CD14-positive monocyte (primary cell): Measurements from ENCODE around the gene TRIM44. TPM values are rescaled to one million over a fixed set of nuclear protein-coding genes. Genes with fewer than 3 reads are reported as not detected.

Experiments used
- DNase-seq, 3 donors: peaks; one replicate each; pipeline ENCODE4 v3.0.0-alpha.2; 2011 to 2022
- H2AFZ ChIP-seq: 2 replicates; pipeline ENCODE4 v1.6.0; 2012; ENCODE audit warnings: mild to moderate bottlenecking, low read depth, low read length, inconsistent platforms; ENCODE audit not compliant: insufficient read depth, poor library complexity, severe bottlenecking
- H3K27ac ChIP-seq, 2 donors: 1 replicate in 1 of 2; 2 replicates in 1 of 2; pipeline ENCODE4 v1.5.1; 2012 to 2013; ENCODE audit warnings: low read length in 2 of 2, control low read depth in 1 of 2, inconsistent platforms in 1 of 2, low read depth in 1 of 2, mild to moderate bottlenecking in 1 of 2
- H3K27me3 ChIP-seq, 2 donors: one replicate each; pipeline versions ENCODE4 v1.6.0 to v1.6.1; 2011 to 2013; ENCODE audit warnings: low read length in 2 of 2; ENCODE audit not compliant: control insufficient read depth in 2 of 2, insufficient read depth in 2 of 2
- H3K36me3 ChIP-seq, 2 donors: replicated peaks in 1 of 2; 1 replicate in 1 of 2; 2 replicates in 1 of 2; pipeline versions ENCODE4 v1.5.1 to v1.6.1; 2012 to 2013; ENCODE audit warnings: low read length in 2 of 2, control low read depth in 1 of 2, inconsistent platforms in 1 of 2, mild to moderate bottlenecking in 1 of 2; ENCODE audit not compliant: insufficient read depth in 2 of 2, control insufficient read depth in 1 of 2
- H3K4me1 ChIP-seq, 2 donors: 1 replicate in 1 of 2; 2 replicates in 1 of 2; pipeline versions ENCODE4 v1.5.1 to v1.6.1; 2012 to 2013; ENCODE audit warnings: low read length in 2 of 2, control low read depth in 1 of 2, inconsistent platforms in 1 of 2, mild to moderate bottlenecking in 1 of 2, moderate library complexity in 1 of 2; ENCODE audit not compliant: insufficient read depth in 2 of 2, control insufficient read depth in 1 of 2
- H3K4me2 ChIP-seq: replicated peaks from 2 replicates; pipeline ENCODE3; 2012; ENCODE audit warnings: low read length, moderate library complexity, mild to moderate bottlenecking; ENCODE audit not compliant: poor library complexity, severe bottlenecking; ENCODE audit errors: extremely low read depth
- H3K4me3 ChIP-seq, 3 experiments: fragments of 200-600 bp in 1 of 3; sonication (generic) in 1 of 3; replicated peaks in 1 of 3; 1 replicate in 2 of 3; 2 replicates in 1 of 3; pipeline ENCODE4 v1.5.1; 2011 to 2013; ENCODE audit warnings: low read length in 3 of 3, mild to moderate bottlenecking in 3 of 3, control low read depth in 2 of 3, low read depth in 2 of 3, inconsistent platforms in 1 of 3, moderate library complexity in 1 of 3
- H3K79me2 ChIP-seq: 2 replicates; pipeline ENCODE4 v1.6.0; 2012; ENCODE audit warnings: mild to moderate bottlenecking, control low read depth, inconsistent platforms, low read length, moderate library complexity; ENCODE audit not compliant: insufficient read depth
- H3K9ac ChIP-seq: 2 replicates; pipeline ENCODE4 v1.6.0; 2017; ENCODE audit warnings: low read length, mild to moderate bottlenecking; ENCODE audit not compliant: insufficient read depth, poor library complexity, severe bottlenecking
- H3K9me3 ChIP-seq, 2 donors: replicated peaks in 1 of 2; 1 replicate in 1 of 2; 2 replicates in 1 of 2; pipeline versions ENCODE4 v1.5.1 to v1.6.1; 2012 to 2013; ENCODE audit warnings: low read length in 2 of 2, control low read depth in 1 of 2; ENCODE audit not compliant: control insufficient read depth in 1 of 2, insufficient read depth in 1 of 2
- H4K20me1 ChIP-seq: 2 replicates; pipeline ENCODE4 v1.6.0; 2012; ENCODE audit warnings: mild to moderate bottlenecking, low read length, control low read depth, moderate library complexity; ENCODE audit not compliant: insufficient read depth
- H3K27ac Mint-ChIP-seq, 7 donors: one replicate each; pipeline ENCODE4 v1.8.0; 2020; ENCODE audit warnings: mild to moderate bottlenecking in 7 of 7, mixed read lengths in 7 of 7, moderate library complexity in 6 of 7, inconsistent platforms in 2 of 7
- H3K27me3 Mint-ChIP-seq, 3 donors: one replicate each; pipeline ENCODE4 v1.8.0; 2021 to 2022; ENCODE audit warnings: low read depth in 3 of 3, mild to moderate bottlenecking in 3 of 3, mixed read lengths in 3 of 3, moderate library complexity in 3 of 3, inconsistent platforms in 1 of 3
- H3K36me3 Mint-ChIP-seq, 2 donors: one replicate each; pipeline ENCODE4 v1.8.0; 2020; ENCODE audit warnings: mixed read lengths in 2 of 2, inconsistent platforms in 1 of 2, mild to moderate bottlenecking in 1 of 2
- H3K4me1 Mint-ChIP-seq: one replicate; pipeline ENCODE4 v1.8.0; 2020; ENCODE audit warnings: mild to moderate bottlenecking, mixed read lengths
- H3K4me3 Mint-ChIP-seq, 2 donors: one replicate each; pipeline ENCODE4 v1.8.0; 2020; ENCODE audit warnings: mild to moderate bottlenecking in 2 of 2, mixed read lengths in 2 of 2, moderate library complexity in 1 of 2
- H3K9me3 Mint-ChIP-seq, 7 donors: one replicate each; pipeline ENCODE4 v1.8.0; 2020 to 2022; ENCODE audit warnings: mixed read lengths in 7 of 7, mild to moderate bottlenecking in 6 of 7, moderate library complexity in 6 of 7, inconsistent platforms in 2 of 7
- CTCF ChIP-seq: fragments of 200-600 bp; IDR thresholded peaks from one replicate; pipeline ENCODE4 v1.8.0; 2022; ENCODE audit warnings: antibody characterized with exemption, mild to moderate bottlenecking
- WGBS: methylation state at CpG from one replicate; pipeline ENCODE4 v1.1.5; 2013; ENCODE audit warnings: missing lambda C conversion rate; ENCODE audit not compliant: insufficient coverage; 5-methylcytosine and 5-hydroxymethylcytosine counted together
- intact Hi-C, 2 donors: fragments of 100-400 bp; cut with micrococcal nuclease; formaldehyde crosslinking; loops; one replicate each; pipeline versions ENCODE4 v1.15.0 to v1.15.1; 2023
- polyA plus RNA-seq, 3 donors: library from polyadenylated mRNA; depleted of rRNA in 1 of 3; unstranded in 2 of 3; stranded (reverse) in 1 of 3; fragments of 300-500 nt in 2 of 3; fragments of >200 nt in 1 of 3; fragmentation: Illumina TruSeq in 2 of 3; gene quantifications; 1 replicate in 2 of 3; 2 replicates in 1 of 3; pipeline ENCODE4 v1.2.3, GENCODE V29; 2012 to 2021

Gene TRIM44
- polyA plus RNA-seq, 3 donors, result 25.3 to 47.1 (median 45.9) TPM

GRCh38 chr11:35615921-35616900 lies 46.4 kb upstream of the TRIM44 start:
- Histone ChIP-seq H3K4me3 (no peak overlapping the region), H3K79me2 (no peaks in the 10 kb centered on the region), H3K27me3 (peaks cover 49 to 51% of the 10 kb centered on the region in 2 donors), H4K20me1 (no peaks in the 10 kb centered on the region), H3K27ac (no peak overlapping the region), H3K4me2 (no peak overlapping the region), H3K9me3 (peaks cover 0 to 12% of the 10 kb centered on the region in 2 donors), H3K4me1 (peaks cover 17 to 26% of the 10 kb centered on the region in 2 donors), H3K36me3 (no peaks in the 10 kb centered on the region), H2AFZ (no peak overlapping the region), H3K9ac (no peak overlapping the region)
- Mint-ChIP-seq H3K9me3 (peaks cover 0 to 10% (median 7%) of the 10 kb centered on the region in 7 donors), H3K4me1 (peaks cover 17% of the 10 kb centered on the region), H3K4me3 (peak overlapping the region in 1 of 2 donors; percentile 94), H3K27me3 (peaks cover 39 to 56% (median 54%) of the 10 kb centered on the region in 3 donors), H3K27ac (no peak overlapping the region), H3K36me3 (peaks cover 0 to 8% of the 10 kb centered on the region in 2 donors)
- WGBS, result no CpG with 5 or more reads among the region's 8 CpGs
- peak; percentile 91 for TF ChIP-seq CTCF
- DNase-seq, result peak; percentile 38 to 59 (median 59)
- intact Hi-C loops, result loop anchor here (2.0 to 10.0 kb wide), 5 partner anchors 199 to 869 kb away; no protein-coding TSS in a partner anchor

GRCh38 chr11:35617316-35617686 lies 45.3 kb upstream of the TRIM44 start:
- H3K36me3 ChIP-seq, result no peaks in the 10 kb centered on the region

More at GRCh38 chr11:35617316-35617686, 45.3 kb upstream of the TRIM44 start:
- Histone ChIP-seq H2AFZ (no peak overlapping the region), H3K27ac (no peak overlapping the region), H3K9me3 (peaks cover 0 to 17% of the 10 kb centered on the region in 2 donors), H3K4me3 (peak overlapping the region in 1 of 3 experiments; percentile 73), H3K9ac (no peak overlapping the region), H3K27me3 (peaks cover 60% of the 10 kb centered on the region in 2 donors), H4K20me1 (no peaks in the 10 kb centered on the region), H3K4me1 (peaks cover 17 to 26% of the 10 kb centered on the region in 2 donors), H3K79me2 (no peaks in the 10 kb centered on the region), H3K4me2 (peak overlapping the region; percentile 83)
- TF ChIP-seq CTCF, result no peak
- DNase-seq, result no peak
- intact Hi-C loops, result loop anchor here (2.0 to 10.0 kb wide), 5 partner anchors 198 to 868 kb away; no protein-coding TSS in a partner anchor
- H3K4me3 Mint-ChIP-seq, result peak overlapping the region; percentile 76 to 94
- peaks cover 0 to 8% of the 10 kb centered on the region in 2 donors for H3K36me3 Mint-ChIP-seq
- H3K9me3 Mint-ChIP-seq, result peaks cover 0 to 12% (median 9%) of the 10 kb centered on the region in 7 donors
- WGBS, result 63% methylated on average over 3 of the region's 7 CpGs
- peaks cover 17% of the 10 kb centered on the region for H3K4me1 Mint-ChIP-seq
- peaks cover 47 to 66% (median 62%) of the 10 kb centered on the region in 3 donors for H3K27me3 Mint-ChIP-seq
- H3K27ac Mint-ChIP-seq, result peak overlapping the region in 1 of 7 donors; percentile 56
